ENCODE results near the gene FCSK. TPM values are rescaled to one million over a fixed set of nuclear protein-coding genes. Genes with fewer than 3 reads are reported as not detected.
A peak's percentile ranks its signal among the peaks of the same experiment; 100 is the strongest.

The FCSK gene
- total and polyA plus RNA-seq, 2 of the 13 experiments (the other 11 are each of a cell fraction or from before 2014, with no cell fraction given) = 9.1 to 19.2 TPM

GRCh38 chr16:70416748-70417616, 37.4 kb upstream of the FCSK start (continued):
- TF ChIP-seq ARID5B (CRISPR knock-in tag; IDR thresholded peaks at IDR 0.05) (no peak), ZNF354B (CRISPR knock-in tag; IDR thresholded peaks at IDR 0.05) (no peak), NR2C2 (CRISPR knock-in tag; IDR thresholded peaks at IDR 0.05; ENCODE audit: borderline replicate concordance) (no peak), NFE2L1 (CRISPR knock-in tag; IDR thresholded peaks at IDR 0.05; ENCODE audit: borderline replicate concordance) (no peak), ZFP82 (CRISPR knock-in tag; IDR thresholded peaks at IDR 0.05; ENCODE audit: borderline replicate concordance) (no peak), SOX5 (CRISPR knock-in tag; IDR thresholded peaks at IDR 0.05; ENCODE audit: borderline replicate concordance) (no peak), ZNF20 (CRISPR knock-in tag; IDR thresholded peaks at IDR 0.05) (no peak), NFIC (IDR thresholded peaks at IDR 0.05; ENCODE audit: low read length) (no peak), GLMP (CRISPR knock-in tag; IDR thresholded peaks at IDR 0.05; ENCODE audit: borderline replicate concordance) (no peak), IRF1 (CRISPR knock-in tag; IDR thresholded peaks at IDR 0.05; ENCODE audit: low read depth) (no peak), MXD3 (CRISPR knock-in tag; IDR thresholded peaks at IDR 0.05) (no peak), PHF21A (CRISPR knock-in tag; IDR thresholded peaks at IDR 0.05) (peak; percentile 59), THAP11 (CRISPR knock-in tag; IDR thresholded peaks at IDR 0.05) (peak; percentile 76), FOXP4 (CRISPR knock-in tag; IDR thresholded peaks at IDR 0.05) (no peak), ZBTB20 (CRISPR knock-in tag; IDR thresholded peaks at IDR 0.05; ENCODE audit: borderline replicate concordance, low read depth) (no peak), ZNF792 (CRISPR knock-in tag; IDR thresholded peaks at IDR 0.05) (no peak), ZNF720 (CRISPR knock-in tag; IDR thresholded peaks at IDR 0.05) (no peak), JUN (CRISPR knock-in tag; IDR thresholded peaks at IDR 0.05) (no peak), ZNF782 (CRISPR knock-in tag; IDR thresholded peaks at IDR 0.05; ENCODE audit: borderline replicate concordance) (no peak), RAD51 (IDR thresholded peaks at IDR 0.05; ENCODE audit: borderline replicate concordance) (no peak), ZNF564 (CRISPR knock-in tag; IDR thresholded peaks at IDR 0.05) (no peak)

All from HepG2 (cell line).